Measurements from ENCODE around the gene SCFD1. TPM values are rescaled to one million over a fixed set of nuclear protein-coding genes. Genes with fewer than 3 reads are reported as not detected.

The SCFD1 gene
- total RNA-seq, 4 donors from 2014 or later: 93.4 to 148 (median 106) TPM

- H3K4me3 ChIP-seq (replicated peaks in 1 of 3): no peak overlapping the region
- no peaks in the 10 kb centered on the region for H3K36me3 ChIP-seq
- 72 to 73% methylated on average over 4 of the region's 4 CpGs for WGBS, 2 donors
- H3K27me3 ChIP-seq: no peaks in the 10 kb centered on the region
- DNase-seq: no peak
- H3K27ac ChIP-seq: no peak overlapping the region
- H3K4me1 ChIP-seq: no peaks in the 10 kb centered on the region
- H3K9me3 ChIP-seq: no peaks in the 10 kb centered on the region
- TF ChIP-seq POLR2A (IDR thresholded peaks at IDR 0.05) (no peak), CTCF (IDR thresholded peaks at IDR 0.05) (no peak)
- intact Hi-C loops (cut with DNase I): no loop called here
These were observed 131.3 kb downstream of the SCFD1 start for GRCh38 chr14:30753452-30753851.

GRCh38 chr14:30754778-30755177 is 132.7 kb downstream of the SCFD1 start:
- WGBS, 2 donors: 80 to 95% methylated on average over 3 of the region's 3 CpGs
- Histone ChIP-seq H3K27me3 (no peaks in the 10 kb centered on the region), H3K9me3 (no peaks in the 10 kb centered on the region), H3K4me1 (no peaks in the 10 kb centered on the region), H3K27ac (no peak overlapping the region), H3K36me3 (no peaks in the 10 kb centered on the region), H3K4me3 (replicated peaks in 1 of 3) (no peak overlapping the region)
- intact Hi-C loops (cut with DNase I): no loop called here
- TF ChIP-seq CTCF (IDR thresholded peaks at IDR 0.05): no peak
- no peak for TF ChIP-seq POLR2A (IDR thresholded peaks at IDR 0.05)
- DNase-seq: no peak

- Histone ChIP-seq H3K27me3 (no peaks in the 10 kb centered on the region), H3K4me1 (no peaks in the 10 kb centered on the region), H3K4me3 (replicated peaks in 1 of 3) (no peak overlapping the region), H3K36me3 (no peaks in the 10 kb centered on the region), H3K27ac (no peak overlapping the region), H3K9me3 (no peaks in the 10 kb centered on the region)
- TF ChIP-seq POLR2A (IDR thresholded peaks at IDR 0.05): no peak
- TF ChIP-seq CTCF (IDR thresholded peaks at IDR 0.05): no peak
- intact Hi-C loops (cut with DNase I): no loop called here
- WGBS, 2 donors: 67 to 78% methylated on average over 2 of the region's 2 CpGs
- no peak for DNase-seq
These were observed 134.5 kb downstream of the SCFD1 start for GRCh38 chr14:30756594-30756993.

GRCh38 chr14:30757082-30757481 is 135.0 kb downstream of the SCFD1 start:
- intact Hi-C loops (cut with DNase I): no loop called here
- WGBS, 2 donors: 44 to 66% methylated on average over 3 of the region's 3 CpGs

More at GRCh38 chr14:30757082-30757481, 135.0 kb downstream of the SCFD1 start:
- DNase-seq: no peak
- Histone ChIP-seq H3K36me3 (no peaks in the 10 kb centered on the region), H3K4me3 (replicated peaks in 1 of 3) (no peak overlapping the region), H3K27ac (no peak overlapping the region), H3K9me3 (no peaks in the 10 kb centered on the region), H3K4me1 (no peaks in the 10 kb centered on the region), H3K27me3 (no peaks in the 10 kb centered on the region)
- no peak for TF ChIP-seq POLR2A (IDR thresholded peaks at IDR 0.05)
- no peak for TF ChIP-seq CTCF (IDR thresholded peaks at IDR 0.05)
